Measurements from ENCODE around the gene TCAP.

DNA sequence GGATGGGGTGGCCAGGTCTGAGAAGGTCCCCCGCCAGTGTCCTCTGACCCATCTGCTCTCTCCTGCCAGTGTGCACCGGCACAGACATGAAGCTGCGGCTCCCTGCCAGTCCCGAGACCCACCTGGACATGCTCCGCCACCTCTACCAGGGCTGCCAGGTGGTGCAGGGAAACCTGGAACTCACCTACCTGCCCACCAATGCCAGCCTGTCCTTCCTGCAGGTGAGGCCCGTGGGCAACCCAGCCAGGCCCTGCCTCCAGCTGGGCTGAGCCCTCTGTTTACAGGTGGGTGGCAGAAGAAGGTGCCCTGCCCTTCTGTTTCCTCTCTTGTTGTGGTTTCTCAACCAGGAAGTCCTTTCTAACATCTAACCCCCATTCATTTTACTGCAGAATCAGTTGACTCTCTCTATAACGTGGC, 41.8 kb downstream of the TCAP start:
- TF ChIP-seq, protein P1, sequence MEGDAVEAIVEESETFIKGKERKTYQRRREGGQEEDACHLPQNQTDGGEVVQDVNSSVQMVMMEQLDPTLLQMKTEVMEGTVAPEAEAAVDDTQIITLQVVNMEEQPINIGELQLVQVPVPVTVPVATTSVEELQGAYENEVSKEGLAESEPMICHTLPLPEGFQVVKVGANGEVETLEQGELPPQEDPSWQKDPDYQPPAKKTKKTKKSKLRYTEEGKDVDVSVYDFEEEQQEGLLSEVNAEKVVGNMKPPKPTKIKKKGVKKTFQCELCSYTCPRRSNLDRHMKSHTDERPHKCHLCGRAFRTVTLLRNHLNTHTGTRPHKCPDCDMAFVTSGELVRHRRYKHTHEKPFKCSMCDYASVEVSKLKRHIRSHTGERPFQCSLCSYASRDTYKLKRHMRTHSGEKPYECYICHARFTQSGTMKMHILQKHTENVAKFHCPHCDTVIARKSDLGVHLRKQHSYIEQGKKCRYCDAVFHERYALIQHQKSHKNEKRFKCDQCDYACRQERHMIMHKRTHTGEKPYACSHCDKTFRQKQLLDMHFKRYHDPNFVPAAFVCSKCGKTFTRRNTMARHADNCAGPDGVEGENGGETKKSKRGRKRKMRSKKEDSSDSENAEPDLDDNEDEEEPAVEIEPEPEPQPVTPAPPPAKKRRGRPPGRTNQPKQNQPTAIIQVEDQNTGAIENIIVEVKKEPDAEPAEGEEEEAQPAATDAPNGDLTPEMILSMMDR (IDR thresholded peaks at IDR 0.05; ENCODE audit: low read depth, low read length) = no peak
- TF ChIP-seq EZH2phosphoT487 (IDR thresholded peaks at IDR 0.05; ENCODE audit: low read depth) = no peak

All from OCI-LY3 (cell line).